Kasumi-1 (cell line): ENCODE results near the gene CHCHD4.
"Not testable (repeated sequence)": the region's sequence is repeated elsewhere in the genome, so short reads cannot be mapped to it uniquely, and the experiment has no call there.

Experiments used
- DNase-seq, 2 experiments: peaks; one replicate each; lab custom pipeline; 2025; lab: John Stamatoyannopoulos, UW

CHCHD4 gene

DNA sequence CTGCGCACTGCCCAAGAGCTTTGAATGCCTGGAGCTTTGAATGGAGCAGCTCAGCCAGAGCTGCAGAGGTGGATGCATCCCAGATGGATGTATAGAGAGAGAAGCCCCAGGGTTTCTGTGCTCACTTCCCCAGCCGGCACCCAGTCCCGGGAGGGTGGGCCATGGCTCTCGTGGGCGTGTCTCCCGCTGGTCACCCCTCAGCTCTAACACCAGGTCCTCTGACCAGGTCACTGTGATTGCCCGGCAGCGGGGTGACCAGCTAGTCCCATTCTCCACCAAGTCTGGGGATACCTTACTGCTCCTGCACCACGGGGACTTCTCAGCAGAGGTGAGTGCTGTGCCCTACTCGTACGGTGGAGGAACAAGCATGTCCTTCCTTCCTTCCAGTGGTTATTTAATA lies 10.9 kb upstream of the CHCHD4 start:
- no peak for DNase-seq

DNA sequence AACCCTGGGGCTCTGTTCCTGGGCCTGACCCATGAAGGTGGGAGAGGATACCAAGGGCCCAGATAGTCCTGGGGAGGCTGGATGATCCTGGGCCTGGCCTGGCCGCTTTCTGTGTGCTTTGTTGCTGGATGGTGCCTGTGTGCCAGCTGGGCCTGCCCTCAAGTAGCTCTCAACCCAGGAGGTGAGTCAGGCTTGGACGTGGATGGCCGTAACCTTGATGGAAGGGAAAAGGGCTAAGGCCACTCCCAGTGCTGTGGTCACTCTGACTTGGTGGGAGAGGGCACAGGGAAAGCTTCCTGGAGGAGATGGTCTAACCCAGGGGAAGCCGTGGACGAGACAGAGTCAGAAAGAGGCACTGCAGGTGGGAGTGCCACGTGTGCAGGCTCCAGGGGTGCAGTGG lies 9.6 kb upstream of the CHCHD4 start:
- no peak for DNase-seq

DNA sequence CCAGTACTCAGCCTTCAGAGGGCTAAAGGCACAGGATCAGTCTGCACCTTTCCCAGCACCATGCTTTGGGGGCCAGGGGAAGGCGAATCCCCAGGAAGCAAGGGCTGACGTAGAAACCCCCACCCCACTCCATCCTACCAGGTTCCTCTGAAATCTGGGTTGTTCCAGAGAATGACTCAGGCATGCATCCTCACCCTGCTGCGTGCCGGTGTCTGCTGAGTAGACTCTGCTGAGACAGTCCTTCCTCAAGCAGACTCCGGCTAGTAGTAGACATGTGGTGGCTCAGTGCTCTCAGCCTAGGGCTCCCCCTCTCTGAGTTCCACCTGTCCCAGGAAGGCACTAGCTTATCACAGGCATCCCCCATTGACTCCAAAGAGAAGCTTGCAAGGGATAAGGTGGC lies 9.2 kb upstream of the CHCHD4 start:
- no peak for DNase-seq

DNA sequence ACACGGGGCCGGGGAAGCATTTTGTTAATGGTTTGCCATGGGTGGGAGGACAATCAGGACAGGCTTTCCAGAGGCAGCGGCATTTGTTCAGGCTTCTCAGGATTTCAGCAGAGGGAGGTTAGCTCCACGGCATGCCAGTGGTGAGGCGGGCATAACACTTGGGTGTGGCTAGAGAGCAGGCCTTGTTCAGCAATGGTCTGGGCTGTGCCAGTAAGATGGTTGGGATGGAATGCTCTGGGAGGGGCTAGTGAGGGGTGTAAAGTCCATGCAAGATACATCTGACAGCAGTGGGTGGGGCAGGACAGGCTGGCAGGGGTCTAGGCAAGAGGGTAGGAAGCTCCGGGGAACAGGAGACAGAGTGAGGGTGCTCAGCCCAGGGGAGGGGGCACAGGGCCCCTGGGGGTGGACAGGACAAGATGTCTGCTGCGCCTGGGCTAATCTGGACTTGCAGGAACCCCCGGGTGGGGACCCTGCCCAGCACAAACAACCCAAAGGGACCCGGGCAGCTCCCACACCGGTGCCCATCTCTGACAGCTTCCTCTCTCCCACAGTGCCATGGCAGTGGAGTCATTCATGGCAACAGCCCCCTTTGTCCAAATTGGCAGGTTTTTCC lies 8.6 kb upstream of the CHCHD4 start:
- DNase-seq = no peak

DNA sequence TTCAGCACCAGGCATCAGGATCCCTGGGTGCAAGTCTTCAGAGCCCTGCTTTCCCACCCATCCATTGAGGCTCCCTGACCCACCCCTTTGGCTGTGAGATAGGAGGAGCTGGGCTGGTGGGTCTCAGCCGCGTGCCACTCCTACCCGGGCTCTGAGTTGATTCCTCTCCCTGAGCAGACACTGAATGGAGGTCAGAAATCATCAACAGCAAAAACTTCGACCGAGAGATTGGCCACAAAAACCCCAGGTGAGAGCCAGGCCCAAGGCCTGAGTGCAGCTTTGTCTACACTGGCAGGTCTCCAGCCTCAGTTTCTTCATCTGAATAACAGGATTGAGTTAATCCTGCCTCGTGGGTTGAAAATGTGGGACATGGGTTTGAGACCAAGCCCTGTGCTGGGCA lies 8.0 kb upstream of the CHCHD4 start:
- DNase-seq = no peak

DNA sequence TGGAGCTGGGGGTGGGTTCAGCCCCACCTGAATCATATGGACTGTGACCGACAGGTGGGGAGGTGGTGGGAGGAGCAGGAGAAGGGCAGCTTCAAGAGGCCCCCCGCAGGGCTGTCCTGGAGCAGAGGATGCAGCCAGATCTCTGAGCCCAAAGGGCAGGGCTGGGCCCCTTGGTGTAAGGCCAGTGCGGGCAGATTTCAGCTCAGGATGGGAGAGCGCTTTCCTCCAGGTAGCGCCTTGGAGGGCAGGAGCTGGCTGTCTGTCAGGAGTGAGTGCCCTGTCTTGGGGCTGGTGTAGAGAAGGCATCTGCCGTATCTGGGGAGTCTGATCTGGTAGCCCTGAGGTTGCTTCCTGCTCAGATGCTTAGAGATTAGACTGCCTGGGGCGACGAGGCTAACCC lies 7.5 kb upstream of the CHCHD4 start:
- DNase-seq = no peak

DNA sequence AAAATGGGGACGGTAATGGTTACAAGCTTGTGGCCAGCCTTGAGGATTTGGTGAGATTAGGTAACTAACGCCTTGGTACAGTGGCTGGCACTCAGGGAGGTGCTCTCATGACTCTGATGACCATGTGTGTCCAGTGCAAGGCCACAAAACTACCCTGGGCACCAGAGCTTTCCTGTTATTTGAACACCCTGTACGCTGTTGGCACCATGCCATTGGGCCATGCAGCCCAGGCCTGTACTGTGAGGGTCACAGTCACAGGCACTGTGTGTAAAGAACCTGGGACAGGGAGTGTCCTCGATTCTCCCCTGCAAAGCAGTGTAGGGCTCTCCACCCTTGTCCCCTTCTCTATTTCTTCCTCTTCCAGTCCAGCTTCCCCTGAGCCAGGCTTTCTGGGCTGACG lies 6.5 kb upstream of the CHCHD4 start:
- no peak for DNase-seq

DNA sequence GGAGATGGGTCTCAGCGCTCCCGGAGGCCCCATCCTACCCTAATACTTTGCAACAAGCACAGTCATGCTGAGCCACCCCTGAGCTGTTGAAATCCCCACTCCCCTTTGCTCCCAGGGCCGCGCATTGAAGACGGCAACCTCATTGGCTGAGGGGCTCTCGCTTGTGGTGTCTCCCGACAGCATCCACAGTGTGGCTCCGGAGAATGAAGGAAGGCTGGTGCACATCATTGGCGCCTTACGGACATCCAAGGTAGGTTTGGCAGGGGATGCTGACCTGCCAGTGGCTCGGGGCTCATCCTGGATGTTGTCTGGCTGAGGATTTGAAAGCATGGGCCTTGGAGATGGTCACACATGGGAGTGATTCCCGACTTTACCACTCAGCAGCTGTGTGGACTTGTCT lies 6.0 kb upstream of the CHCHD4 start:
- DNase-seq = no peak

DNA sequence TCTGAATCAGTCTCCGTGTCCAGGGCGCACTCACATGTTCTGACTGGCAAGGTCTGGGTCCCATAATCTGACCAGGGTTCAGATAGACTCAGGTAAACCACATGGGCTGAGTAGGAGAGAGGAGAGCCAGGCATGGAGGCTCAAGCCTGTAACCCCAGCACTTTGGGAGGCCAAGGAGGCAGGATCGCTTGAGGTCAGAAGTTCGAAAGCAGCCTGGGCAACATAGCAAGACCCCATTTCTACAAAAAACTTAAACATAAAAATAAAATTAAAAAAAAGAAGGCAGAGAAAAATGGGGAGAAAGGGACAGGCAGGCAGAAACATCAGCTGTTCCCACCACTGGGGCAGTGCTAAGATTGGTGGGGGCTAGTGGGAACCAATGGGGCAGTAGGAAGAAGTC lies 5.6 kb upstream of the CHCHD4 start:
- no peak for DNase-seq

DNA sequence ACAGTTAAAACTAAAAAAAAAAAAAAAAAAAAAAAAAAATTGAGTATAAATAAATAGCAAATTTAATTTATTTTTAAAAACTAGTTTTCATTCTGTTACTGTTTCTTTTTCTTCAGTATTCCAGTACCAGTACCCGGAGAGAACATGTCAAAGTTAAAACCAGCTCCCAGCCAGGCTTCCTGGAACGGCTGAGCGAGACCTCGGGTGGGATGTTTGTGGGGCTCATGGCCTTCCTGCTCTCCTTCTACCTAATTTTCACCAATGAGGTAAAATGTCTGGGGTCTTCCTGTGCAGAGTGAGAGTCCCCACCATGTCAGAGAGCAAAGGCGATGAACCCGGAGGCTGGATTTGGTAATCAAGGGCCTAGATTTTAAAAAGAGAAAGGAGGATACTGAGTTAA lies 4.6 kb upstream of the CHCHD4 start:
- no peak for DNase-seq

DNA sequence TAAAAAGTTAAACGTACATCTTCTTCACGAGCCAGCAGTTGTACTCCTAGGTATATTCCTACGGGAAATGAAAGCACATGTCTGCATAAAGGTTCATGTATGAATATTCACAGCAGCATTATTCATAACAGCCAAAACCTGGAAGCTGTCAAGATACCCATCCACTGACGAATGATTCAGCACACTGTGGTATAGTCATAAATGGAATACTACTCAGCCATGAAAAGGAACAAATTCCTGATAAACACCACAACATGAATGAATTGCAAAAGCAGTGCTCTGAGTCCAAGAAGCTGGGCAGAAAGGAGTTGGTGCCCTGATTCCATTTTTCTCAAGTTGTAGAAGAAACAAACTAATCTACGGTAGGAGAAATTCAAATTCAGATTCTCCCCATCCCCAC lies 4.1 kb upstream of the CHCHD4 start:
- no peak for DNase-seq

DNA sequence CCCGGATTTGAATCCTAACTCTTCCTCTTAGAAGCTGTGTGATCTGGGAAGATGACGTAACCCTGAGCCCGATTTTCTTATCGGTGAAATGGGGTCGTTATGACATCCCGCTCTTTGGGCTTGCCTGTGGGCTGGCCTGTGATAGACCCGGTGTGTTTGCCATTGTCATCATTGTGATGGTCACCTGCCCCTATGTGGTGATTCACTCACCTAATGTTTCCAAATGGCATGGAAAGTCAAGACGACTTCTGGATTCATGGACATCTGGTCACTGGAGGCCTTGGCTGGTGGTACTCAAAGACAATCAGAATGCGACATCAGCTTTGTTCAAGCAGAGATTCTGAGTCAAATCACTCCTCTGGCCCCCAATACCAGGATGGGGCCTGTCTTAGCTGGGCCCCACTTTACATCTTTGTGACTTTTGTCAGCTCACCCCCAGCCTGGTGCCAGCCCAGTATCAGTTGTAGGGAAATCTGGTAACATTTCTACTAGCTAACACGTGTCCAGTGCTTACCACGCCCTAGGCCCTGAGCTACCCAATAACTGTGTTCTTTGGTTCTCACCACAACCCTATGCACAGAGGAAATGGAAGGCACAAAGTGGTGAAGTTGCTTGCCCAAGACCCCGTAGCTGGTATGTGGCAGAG lies 3.0 kb upstream of the CHCHD4 start:
- DNase-seq = no peak

DNA sequence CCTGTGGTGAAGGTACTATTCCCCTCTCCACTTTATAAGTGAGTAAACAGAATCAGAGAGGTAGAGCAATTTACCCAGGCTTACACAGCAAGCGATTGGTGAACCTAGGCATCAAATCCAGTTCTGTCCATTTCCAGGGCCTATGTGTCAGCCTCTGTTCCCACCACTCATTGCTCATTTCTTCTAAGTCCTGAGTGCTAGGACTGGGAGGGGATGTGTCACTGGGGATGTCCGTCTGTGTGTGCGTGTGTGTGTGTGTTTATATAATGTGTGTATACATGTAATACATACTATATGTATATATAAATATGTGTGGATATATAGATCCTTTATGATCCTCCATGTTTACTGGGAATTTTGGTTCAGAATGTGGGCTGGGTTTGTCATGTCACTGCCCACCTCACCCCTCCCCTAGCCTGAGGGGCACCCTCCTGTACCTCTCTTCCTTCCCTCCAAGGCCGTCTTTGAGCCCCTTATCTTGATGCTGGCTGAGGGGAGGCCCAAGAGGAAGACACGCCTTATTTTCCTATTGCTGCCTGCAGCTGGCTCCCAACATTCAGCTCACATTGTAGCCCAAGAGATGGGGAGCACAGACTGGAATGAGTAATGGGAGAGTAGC lies 2.3 kb upstream of the CHCHD4 start:
- no peak for DNase-seq

DNA sequence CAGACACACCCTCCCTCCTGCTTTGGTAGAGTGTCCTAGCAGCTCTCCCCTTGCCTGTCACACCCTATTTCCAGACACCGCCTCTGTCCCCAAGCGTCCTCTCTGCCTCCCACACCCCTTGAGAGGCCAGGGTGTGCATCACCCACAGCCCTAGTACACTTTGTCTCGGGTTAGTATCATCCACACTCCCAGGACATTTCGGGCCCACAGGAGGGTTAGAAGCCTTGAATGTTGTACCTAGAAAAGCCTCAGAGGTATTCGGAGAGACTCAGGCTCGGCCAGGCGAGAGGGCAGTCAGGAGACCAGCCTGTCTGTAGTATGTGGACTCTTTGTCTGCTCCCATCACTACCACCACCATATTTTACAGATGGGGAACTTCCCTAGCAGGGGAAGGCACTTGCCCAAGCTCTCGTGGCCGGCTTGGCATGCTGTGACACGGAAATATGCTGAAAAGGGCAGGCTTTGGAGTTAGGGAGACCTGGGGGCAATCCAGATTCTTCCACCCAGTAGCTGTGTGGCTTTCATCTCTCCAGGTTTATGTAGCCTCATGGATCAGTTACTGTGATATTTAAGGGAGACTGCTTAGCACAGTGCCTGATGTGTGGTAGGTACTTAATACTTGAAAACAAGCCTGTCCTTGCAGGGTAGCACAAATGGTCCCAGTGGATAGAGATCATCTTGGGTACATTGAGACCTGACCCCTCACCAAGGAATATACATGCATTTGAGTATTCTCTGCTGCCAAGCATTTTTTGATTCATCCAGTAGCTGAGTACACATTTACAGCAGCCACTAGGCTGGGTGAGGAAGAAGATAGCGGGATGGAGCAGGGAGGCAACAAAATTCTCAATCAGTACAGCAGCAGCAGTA lies 1.6 kb upstream of the CHCHD4 start:
- no peak for DNase-seq

DNA sequence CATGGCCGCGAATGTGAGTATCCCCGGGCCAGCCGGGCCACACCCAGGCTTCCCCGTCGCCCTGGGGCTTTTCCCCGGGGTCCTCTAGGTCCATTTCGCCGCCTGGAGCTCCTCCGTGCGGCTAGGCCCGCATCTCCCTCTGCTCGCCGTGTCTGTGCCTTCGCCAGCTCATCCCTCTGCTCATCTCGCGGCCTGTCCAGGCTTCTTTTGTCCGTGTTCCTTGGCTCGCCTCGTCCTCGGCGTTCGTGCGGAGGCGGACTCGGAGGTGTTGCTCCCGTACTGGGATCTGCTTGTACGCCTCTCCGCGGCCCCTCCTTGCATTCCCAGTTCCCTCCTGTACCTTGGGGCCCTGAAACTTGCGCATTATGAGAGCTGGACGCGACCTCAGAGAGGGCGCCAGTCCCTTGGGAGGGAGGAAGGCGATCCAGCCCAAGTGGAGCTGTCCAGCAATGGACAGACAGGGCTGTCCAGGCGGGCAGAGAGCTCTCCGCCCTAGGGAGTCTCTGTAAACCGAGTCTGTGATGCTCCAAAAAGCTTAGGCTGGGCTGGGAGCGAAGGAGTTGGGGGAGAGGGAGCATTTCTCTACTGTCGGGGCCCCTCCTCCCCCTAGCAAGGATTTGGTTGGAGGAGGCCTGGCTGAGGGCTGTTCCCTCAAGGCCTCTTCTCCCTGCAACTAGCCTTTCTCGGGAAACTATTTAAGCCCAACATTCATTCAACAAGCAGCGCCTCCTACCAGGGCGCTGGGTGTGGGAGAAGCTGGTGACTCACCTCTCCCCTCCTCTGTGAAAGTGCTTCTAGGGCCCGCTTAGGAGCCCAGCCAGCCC lies 735 bp upstream of the CHCHD4 start:
- peak; percentile 67 to 75 for DNase-seq

DNA sequence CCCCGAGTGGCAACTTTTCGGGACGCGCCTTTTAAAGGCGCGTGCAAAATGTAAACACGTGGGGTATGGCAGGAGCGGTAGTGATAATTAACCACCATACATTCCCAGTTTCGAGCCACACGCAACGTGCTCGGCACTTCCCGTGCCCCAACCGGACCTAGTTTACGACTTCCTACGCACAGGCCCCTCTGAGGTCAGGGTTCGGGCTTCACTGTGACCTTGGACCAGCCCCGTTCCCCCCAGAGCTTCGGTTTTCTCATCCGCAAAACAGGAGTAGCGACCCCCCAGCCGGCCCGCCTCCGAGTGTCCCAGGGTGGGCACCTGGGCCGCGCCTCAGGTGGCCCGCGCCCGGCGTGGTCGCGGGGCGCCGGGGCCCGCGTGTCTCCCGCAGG lies 451 bp downstream of the CHCHD4 start:
- DNase-seq = peak; percentile 74 to 79

DNA sequence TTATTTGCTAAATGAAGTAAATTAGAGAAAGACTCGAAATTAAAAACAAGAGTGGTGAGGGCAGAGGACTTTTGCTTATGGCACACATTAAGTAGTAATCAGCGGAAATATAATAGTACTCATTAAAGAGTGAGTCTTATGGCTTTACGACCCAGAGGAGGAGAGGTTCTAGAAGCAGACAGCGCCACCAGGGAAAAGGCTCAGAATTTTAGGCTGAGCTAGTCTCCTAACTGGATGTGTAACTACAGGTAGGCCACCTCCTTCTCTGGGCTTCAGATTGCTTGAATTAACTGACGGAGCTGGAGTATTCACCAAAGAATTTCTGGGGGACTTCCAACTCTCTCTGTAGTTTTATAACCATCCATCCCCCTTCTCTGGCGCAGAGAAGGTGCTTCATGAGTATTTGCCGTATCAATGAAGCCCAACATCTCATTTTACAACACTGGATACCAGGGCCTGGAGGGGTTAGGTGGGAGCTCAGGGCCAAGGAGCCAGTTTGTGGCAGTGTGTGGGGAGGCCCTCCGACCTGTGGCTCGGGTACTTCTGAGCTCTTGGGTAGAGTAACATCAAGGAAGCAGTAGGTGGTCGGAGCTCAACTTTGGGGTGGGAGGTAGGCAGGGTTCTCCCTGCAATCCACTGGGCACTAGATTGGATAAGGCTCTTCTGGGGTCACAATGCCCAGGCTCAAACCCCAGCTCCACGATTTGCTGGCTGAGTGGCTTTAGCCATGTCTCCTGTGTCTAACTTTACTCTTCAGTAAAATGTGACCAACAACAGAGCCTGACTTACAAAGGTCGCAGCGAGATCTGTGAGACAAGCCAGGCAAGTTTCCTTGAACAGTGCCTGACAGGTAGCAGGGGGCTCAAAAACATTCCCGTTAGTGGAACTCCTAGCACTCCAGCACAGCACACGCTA lies 1.1 kb downstream of the CHCHD4 start:
- no peak for DNase-seq

DNA sequence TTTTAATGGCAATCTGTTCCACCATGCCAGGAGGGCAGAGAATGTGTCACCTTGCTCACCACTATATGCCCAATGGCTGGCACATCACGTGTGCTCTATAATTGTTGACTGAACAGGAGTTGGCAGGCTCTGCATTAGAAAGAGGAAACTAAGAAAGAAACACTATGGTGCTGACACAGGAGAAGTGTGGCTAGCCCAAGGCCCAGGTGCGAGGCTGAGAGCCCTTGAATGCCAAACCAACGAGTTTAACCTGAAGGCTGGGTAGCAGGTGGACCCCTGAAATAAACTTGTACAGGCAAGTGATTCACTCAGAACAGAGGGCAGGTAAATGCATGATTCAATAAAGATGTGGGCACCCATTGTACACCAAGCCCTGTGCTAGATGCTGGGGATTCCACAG lies 2.4 kb downstream of the CHCHD4 start:
- DNase-seq = no peak

DNA sequence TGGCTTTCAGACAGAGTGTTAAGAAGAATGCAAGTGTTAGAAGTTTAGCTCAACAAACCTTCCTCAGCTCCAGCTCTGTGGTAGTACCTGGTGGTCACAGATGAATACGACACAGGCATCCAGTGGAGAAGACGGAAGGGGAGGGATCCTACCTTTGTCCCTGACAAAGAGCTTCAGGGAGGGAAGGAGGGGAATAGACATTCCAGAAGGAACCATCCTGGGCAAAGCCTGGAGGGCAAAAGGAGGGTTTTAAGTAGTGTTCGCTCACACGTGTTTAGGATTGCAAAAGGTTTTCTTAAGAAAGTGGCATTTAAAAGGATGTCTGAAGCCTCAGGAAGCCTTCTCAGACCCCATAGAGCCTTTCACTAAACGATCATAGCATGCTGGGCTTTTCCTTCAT lies 2.8 kb downstream of the CHCHD4 start:
- no peak for DNase-seq

DNA sequence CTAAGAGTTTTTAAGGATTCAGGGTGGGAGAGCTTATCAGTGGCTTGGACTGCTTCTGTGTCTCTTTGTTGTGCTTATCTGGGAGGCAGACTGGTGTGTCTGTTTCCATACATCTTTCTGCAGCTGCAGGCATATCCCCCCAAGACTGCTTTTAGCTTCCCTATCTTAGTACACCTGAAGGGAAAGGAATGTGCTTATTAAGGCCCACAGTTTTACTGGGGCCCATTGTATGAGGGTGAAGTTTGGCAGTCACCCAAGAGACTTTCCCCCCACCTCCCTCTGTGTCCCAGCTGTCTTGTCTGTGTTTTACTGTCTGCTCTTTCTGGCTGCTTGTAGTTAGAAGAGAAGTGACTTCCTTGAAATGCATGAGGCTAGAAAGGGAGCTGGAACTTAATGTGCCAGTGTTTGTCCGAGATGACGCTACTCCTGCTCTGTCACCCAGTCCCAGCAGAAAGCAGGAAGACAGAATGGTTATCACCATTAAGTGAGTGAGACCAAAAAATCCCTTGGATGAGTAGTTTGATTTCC lies 3.7 kb downstream of the CHCHD4 start:
- DNase-seq = not testable (repeated sequence)
